ENCODE measurements around the gene FXYD3.

- TF ChIP-seq CTCF (IDR thresholded peaks at IDR 0.05; ENCODE audit: poor library complexity): no peak
- no peak for TF ChIP-seq EZH2 (IDR thresholded peaks at IDR 0.05; ENCODE audit: borderline replicate concordance)
Observed at GRCh38 chr19:35123573-35123972, 8.0 kb downstream of the FXYD3 start.
